Measurements from ENCODE around the gene TRIM66. TPM values are rescaled to one million over a fixed set of nuclear protein-coding genes. Genes with fewer than 3 reads are reported as not detected.

TRIM66 gene
- total RNA-seq, 1 donor from 2014 or later: 4.2 TPM

DNA sequence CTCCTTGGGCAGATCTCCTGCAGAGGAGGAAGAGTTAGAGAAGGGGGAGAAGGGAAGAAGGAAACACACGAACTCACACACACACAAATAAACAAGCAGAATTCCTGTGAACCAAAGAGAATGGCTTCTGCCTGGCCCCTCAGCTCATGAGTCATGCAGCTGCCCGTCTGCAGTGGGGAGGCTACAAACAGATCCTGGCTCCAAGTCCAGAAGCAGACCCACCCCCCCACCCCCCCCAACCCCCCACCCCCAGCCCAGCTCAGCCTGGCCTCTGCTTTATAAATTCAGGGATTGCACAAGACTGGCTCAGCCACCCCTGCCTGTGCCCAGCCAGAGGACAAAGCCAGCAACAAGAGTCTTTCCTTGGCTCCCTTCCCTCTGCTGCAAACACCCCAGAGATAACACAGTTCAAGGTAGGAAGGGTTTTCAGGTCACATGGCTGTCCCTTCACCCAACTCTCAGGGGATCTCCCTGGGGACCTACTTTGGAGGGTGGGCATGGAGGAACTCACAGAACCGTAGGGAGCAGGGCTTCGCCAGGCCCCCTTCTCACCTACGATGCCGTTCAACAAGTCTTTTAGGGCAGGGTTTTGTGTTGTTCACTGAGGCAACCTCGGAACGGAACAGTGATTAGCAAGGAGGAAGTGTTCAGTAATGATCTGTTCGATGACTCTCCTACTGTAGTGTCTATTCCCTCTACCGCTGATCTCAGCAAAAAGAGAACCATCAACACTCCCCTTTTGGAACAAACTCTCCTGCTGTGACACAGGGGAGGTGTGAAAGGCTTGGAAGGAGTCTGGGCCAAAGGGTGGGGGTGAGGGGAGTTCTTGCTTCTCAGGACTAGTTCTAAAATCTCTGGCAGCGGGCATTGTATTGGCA lies 35.6 kb upstream of the TRIM66 start:
- DNase-seq (ENCODE audit: low read depth): peak; percentile 64
- Histone ChIP-seq H3K27me3 (ENCODE audit: control insufficient read depth, insufficient read depth, low read length) (no peaks in the 10 kb centered on the region), H3K4me3 (ENCODE audit: low read depth, low read length) (no peak overlapping the region), H3K36me3 (ENCODE audit: control insufficient read depth, insufficient read depth, low read length) (peaks cover 1% of the 10 kb centered on the region)
- TF ChIP-seq, protein P1, sequence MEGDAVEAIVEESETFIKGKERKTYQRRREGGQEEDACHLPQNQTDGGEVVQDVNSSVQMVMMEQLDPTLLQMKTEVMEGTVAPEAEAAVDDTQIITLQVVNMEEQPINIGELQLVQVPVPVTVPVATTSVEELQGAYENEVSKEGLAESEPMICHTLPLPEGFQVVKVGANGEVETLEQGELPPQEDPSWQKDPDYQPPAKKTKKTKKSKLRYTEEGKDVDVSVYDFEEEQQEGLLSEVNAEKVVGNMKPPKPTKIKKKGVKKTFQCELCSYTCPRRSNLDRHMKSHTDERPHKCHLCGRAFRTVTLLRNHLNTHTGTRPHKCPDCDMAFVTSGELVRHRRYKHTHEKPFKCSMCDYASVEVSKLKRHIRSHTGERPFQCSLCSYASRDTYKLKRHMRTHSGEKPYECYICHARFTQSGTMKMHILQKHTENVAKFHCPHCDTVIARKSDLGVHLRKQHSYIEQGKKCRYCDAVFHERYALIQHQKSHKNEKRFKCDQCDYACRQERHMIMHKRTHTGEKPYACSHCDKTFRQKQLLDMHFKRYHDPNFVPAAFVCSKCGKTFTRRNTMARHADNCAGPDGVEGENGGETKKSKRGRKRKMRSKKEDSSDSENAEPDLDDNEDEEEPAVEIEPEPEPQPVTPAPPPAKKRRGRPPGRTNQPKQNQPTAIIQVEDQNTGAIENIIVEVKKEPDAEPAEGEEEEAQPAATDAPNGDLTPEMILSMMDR (IDR thresholded peaks at IDR 0.05; ENCODE audit: insufficient read depth, low read length, poor library complexity, severe bottlenecking): no peak

DNA sequence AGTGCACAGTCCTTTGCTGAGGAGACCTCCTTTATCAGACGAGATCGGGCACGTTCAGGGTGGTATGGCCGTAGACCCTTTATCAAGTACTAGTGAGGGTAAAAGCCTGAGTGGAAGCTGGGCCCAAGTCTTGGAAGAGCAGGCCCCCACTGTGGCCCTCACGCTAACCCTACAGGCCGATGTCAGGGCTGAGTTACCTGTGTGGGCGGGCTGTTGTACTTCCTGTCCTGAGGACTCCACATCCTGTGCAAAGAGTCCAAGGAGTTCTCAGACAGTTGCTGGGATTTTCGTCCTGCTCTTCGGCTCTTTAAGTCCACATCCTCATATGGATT lies 35.0 kb upstream of the TRIM66 start:
- no peak overlapping the region for H3K4me3 ChIP-seq (ENCODE audit: low read depth, low read length)
- TF ChIP-seq, protein P1 (IDR thresholded peaks at IDR 0.05; ENCODE audit: insufficient read depth, low read length, poor library complexity, severe bottlenecking): no peak
- peaks cover 1% of the 10 kb centered on the region for H3K36me3 ChIP-seq (ENCODE audit: control insufficient read depth, insufficient read depth, low read length)
- H3K27me3 ChIP-seq (ENCODE audit: control insufficient read depth, insufficient read depth, low read length): no peaks in the 10 kb centered on the region
- DNase-seq (ENCODE audit: low read depth): no peak

DNA sequence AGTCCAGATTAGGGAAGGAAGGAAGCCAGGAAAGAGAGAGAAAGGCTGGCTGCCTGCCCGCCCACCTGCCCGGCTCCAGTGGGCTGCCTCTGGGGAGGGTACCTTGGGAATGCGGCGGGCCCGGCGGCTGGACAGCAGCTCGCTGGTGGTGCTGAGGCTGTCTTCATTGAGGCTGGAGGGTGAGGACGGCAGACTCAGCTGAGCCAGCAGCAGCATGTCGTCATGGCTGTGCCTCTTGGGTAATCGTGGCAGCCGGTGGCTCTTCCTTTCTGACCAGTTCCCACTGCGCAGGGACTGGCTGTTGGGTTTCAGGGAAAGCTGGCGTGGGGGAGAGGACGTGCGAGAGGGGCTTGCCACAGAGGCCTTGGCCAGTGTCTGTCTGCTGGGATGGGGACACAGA lies 33.0 kb upstream of the TRIM66 start:
- no peak overlapping the region for H3K4me3 ChIP-seq (ENCODE audit: low read depth, low read length)
- TF ChIP-seq, protein P1 (IDR thresholded peaks at IDR 0.05; ENCODE audit: insufficient read depth, low read length, poor library complexity, severe bottlenecking): no peak
- H3K36me3 ChIP-seq (ENCODE audit: control insufficient read depth, insufficient read depth, low read length): peaks cover 1% of the 10 kb centered on the region
- DNase-seq (ENCODE audit: low read depth): no peak
- H3K27me3 ChIP-seq (ENCODE audit: control insufficient read depth, insufficient read depth, low read length): no peaks in the 10 kb centered on the region

DNA sequence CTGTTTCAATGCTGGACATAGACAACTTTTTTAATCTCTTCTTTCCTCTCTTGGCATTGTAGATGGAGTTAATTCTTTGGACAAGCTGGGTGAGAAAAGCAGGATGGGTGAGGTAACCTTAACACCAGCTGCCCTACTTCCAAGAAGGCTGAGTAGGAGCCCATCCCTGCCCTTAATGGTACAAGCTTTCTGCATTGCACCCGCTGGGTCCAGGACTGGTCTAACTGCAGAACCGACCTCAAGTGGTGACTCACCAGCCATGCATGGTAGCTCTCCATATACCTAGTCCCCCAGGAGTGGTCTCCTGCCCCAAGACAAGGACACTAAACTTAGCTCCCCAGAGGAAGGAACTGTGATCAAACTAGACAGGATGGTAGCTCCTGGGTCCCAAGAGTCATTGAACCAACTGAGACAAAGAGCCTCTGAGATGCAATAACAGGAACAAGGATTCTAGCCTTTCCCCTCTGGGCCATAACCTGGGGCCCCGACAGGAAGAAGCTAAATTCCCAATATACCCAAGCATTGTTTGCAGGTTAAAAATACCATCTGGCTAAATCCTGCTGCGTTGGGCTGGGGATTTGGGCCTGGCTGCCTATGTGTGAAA lies 32.3 kb upstream of the TRIM66 start:
- TF ChIP-seq, protein P1 (IDR thresholded peaks at IDR 0.05; ENCODE audit: insufficient read depth, low read length, poor library complexity, severe bottlenecking): no peak
- Histone ChIP-seq H3K36me3 (ENCODE audit: control insufficient read depth, insufficient read depth, low read length) (peaks cover 1% of the 10 kb centered on the region), H3K4me3 (ENCODE audit: low read depth, low read length) (no peak overlapping the region), H3K27me3 (ENCODE audit: control insufficient read depth, insufficient read depth, low read length) (no peaks in the 10 kb centered on the region)
- DNase-seq (ENCODE audit: low read depth): no peak

DNA sequence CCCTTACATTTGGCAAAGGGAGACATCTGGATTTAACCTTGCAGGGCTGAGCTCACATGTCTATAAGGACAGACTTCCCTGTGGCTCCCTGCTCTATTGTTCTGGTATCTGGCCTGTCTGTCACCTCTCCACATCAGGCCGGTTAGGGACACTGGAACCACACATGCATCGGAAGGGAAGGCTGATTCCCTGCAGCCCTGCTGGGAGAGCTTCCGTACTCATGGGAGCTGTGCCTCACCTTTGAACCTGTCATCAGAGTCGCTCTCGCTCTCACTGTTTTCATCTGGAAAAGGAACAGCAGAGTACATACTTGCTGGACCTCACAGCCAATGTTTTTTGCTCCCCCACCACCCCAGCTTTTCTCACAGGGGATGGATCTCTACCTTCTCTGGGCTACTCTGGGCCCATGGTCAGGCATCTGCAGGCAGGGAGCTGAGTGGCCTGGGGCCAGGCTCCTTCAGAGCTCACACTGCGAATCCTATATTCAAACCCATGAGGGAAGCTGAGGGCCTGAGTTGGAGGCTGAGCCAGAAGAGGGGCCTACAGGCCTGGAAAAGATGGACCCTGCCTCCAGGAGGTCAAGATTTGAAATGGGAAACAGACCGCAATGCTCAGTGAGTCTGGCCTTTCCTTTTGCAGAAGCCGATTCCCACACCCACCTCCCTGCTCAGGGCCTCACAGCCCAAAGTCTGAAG lies 31.4 kb upstream of the TRIM66 start:
- H3K27me3 ChIP-seq (ENCODE audit: control insufficient read depth, insufficient read depth, low read length): no peaks in the 10 kb centered on the region
- TF ChIP-seq, protein P1 (IDR thresholded peaks at IDR 0.05; ENCODE audit: insufficient read depth, low read length, poor library complexity, severe bottlenecking): no peak
- no peak for DNase-seq (ENCODE audit: low read depth)
- no peak overlapping the region for H3K4me3 ChIP-seq (ENCODE audit: low read depth, low read length)
- H3K36me3 ChIP-seq (ENCODE audit: control insufficient read depth, insufficient read depth, low read length): peaks cover 1% of the 10 kb centered on the region
